Glomerular visceral epithelial cell (primary cell): ENCODE data around the gene PRDM16.

ENCODE experiments used
- DNase-seq: peaks from one replicate; pipeline ENCODE4 v3.0.0-alpha.2; 2016; ENCODE audit errors: extremely low spot score

Gene PRDM16

GRCh38 chr1:3261007-3261968 is 192.3 kb downstream of the PRDM16 start:
- no peak for DNase-seq

GRCh38 chr1:3261969-3262579 is 193.1 kb downstream of the PRDM16 start:
- DNase-seq: no peak

DNA sequence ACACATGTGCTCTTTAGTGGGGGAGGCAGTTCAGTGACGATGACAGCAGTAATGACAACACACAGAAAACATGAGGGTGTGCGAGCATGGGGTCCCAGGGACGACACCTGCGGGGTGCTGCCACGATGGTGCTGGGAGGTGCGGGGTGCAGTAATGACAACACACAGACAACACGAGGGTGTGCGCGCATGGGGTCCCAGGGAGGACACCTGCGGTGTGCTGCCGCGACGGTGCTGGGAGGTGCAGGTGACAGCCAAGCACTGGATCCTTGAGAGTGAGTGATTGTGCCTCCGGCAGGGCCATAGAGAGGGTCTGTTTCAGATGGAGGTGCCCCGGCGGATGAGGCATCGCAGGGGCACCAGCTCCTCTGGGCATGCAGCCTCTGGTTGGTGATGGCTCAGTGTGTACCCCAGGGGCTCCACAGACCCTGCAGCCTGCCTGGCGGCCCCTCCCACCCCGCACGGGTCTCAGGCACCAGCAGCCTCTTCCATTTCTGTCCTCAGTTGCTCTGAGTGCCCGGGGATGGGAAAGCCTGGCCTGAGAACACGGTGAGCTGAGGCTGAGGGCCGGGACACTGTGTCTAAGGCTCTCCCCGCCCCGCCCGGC is 193.8 kb downstream of the PRDM16 start:
- no peak for DNase-seq

- no peak for DNase-seq
Observed at GRCh38 chr1:3263790-3264189, 194.8 kb downstream of the PRDM16 start.

- DNase-seq: no peak
Observed at GRCh38 chr1:3264456-3264855, 195.5 kb downstream of the PRDM16 start.

- DNase-seq: no peak
Observed at GRCh38 chr1:3265835-3266805, 197.1 kb downstream of the PRDM16 start.

GRCh38 chr1:3266870-3267549 is 198.0 kb downstream of the PRDM16 start:
- no peak for DNase-seq

- no peak for DNase-seq
Observed at GRCh38 chr1:3267550-3268270, 198.7 kb downstream of the PRDM16 start.

GRCh38 chr1:3268281-3268680 is 199.3 kb downstream of the PRDM16 start:
- no peak for DNase-seq

- DNase-seq: no peak
Observed at GRCh38 chr1:3270403-3271245, 201.6 kb downstream of the PRDM16 start.

DNA sequence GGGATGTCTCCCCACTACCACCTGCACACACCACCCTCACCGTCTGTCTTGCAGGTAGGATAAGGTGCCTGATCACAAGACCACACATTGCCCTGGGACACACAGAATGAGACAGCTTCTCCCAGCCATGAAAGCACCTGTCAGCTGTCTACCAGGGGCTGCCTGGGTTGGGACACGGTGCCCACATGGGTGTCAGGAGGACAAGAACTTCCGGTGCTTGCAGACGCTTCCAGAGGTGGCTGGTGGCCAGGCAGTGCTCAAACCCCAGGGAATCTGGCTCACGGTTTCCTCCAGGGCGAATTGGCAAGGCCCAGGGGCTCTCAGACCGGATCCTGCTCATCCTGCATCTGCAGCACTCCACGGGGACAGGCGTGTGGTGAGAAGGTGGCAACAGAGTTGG is 202.9 kb downstream of the PRDM16 start:
- no peak for DNase-seq

- no peak for DNase-seq
Observed at GRCh38 chr1:3272321-3273045, 203.5 kb downstream of the PRDM16 start.

DNA sequence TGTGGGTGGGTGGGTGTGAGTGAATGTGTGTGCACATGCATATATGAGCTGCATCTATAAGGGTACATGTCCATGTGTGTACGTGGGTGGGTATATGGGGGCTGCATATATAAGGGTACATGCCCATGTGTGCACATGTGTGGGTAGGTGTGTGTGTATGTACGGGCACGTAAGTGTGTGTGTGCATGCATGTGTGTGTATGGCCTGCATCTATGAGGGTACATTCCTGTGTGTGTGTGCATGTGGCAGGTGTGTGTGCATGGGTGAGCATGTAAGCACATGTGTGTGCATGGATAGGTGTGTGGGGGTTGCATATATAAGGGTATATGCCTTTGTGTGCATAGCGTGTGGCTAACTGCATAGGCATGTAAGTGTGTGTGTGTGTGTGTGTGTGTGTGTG is 204.4 kb downstream of the PRDM16 start:
- no peak for DNase-seq

DNA sequence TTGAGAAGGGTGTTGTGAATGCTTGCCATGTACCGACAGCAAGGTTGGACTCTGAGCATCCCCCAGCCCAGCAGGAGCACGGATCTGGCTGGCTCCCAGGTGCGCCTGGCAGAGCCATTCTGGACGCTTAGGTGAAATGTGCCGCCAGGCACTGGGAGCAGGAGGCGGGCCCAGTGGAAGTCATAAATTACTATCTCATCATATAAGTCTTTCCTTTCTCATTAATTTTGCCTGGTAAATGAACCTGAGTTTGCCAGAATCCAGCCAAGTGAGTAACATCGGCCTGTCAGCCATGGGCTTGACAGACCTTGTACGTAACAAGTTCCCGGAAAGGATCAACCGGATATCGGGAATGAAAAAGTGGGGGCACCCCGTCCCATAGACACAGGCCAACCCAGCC is 206.0 kb downstream of the PRDM16 start:
- no peak for DNase-seq

DNA sequence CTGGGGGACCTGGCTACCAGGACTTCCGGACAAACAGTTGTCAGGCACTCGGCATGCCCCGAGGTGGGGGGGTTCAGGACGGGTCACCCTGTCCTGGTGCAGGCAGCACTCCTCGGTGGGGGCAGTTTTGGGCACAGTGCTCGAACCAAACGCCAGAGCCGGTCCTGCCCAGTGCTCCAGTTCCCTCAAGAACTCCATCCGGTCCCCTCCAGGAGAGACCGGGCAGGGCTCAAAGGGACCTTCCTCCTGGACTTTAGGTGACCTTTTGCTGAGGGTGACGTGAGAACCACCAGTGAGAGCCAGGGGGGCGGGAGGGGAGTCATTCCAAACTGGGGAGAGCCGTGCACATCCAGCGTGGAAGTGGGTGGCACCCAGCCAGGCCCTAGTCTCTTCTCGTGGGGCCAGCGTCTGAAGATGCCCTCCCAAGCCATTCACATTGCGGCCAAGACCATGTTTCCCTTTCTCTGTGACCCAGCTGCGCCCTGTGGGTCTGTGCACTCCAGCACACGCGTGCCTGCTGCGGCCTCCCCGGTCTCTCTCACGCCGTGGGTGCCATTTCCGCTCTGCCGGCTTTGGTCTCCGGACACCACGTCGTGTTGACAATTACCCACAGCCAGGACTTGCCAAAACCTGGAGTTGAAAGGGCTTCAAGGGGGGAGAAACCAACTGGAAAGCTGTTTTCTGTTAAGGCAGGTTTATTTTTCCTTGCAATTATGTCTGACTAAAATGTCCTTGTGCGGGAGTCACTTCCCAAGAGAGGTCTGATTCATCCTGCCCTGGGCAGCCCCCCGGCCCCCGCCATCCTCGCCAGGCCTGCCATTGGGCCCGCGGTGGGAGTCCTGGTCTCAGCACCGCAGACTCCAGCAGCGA is 206.7 kb downstream of the PRDM16 start:
- no peak for DNase-seq

- no peak for DNase-seq
Observed at GRCh38 chr1:3276341-3276800, 207.4 kb downstream of the PRDM16 start.

GRCh38 chr1:3277011-3277471 is 208.0 kb downstream of the PRDM16 start:
- no peak for DNase-seq
